ENCODE results near the gene PRM2.

The PRM2 gene

GRCh38 chr16:11270602-11271162 is 5.6 kb downstream of the PRM2 start:
- no peak for TF ChIP-seq ZNF274 (IDR thresholded peaks at IDR 0.05; ENCODE audit: low read depth, low read length)
- no peak overlapping the region for H3K4me3 ChIP-seq (ENCODE audit: low read length)

- no peak within 1 kb of the TSS for H3K4me3 ChIP-seq (ENCODE audit: low read length)
- no peak for TF ChIP-seq ZNF274 (IDR thresholded peaks at IDR 0.05; ENCODE audit: low read depth, low read length)
Measured at GRCh38 chr16:11268921-11269375, 7.3 kb downstream of the PRM2 start, which contains the start of gene TNP2. Gene TNP2 (minus strand): TSS chr16:11269325. CDS start chr16:11269262, 63 bp downstream.

DNA sequence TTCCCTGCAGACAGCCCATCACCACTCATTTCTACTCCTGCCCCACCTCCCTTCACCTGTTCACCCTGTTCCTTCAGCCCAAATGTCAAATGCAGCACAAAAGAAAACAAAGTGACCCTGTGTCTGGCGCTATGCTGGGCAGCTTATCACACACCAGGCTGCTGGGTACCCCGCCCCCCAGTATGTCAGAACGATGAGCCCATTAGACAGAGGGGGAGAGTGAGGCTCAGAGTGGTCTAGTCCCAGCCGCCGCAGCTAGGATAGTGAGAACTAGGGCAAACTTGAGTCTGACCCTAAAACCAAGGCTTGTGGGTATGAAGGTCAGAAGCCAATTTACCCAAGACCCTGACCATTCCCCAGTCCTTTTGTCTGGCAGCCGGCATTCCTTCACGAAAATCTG is 11.2 kb downstream of the PRM2 start:
- H3K4me3 ChIP-seq (ENCODE audit: low read length) = no peak overlapping the region
- TF ChIP-seq ZNF274 (IDR thresholded peaks at IDR 0.05; ENCODE audit: low read depth, low read length) = no peak

DNA sequence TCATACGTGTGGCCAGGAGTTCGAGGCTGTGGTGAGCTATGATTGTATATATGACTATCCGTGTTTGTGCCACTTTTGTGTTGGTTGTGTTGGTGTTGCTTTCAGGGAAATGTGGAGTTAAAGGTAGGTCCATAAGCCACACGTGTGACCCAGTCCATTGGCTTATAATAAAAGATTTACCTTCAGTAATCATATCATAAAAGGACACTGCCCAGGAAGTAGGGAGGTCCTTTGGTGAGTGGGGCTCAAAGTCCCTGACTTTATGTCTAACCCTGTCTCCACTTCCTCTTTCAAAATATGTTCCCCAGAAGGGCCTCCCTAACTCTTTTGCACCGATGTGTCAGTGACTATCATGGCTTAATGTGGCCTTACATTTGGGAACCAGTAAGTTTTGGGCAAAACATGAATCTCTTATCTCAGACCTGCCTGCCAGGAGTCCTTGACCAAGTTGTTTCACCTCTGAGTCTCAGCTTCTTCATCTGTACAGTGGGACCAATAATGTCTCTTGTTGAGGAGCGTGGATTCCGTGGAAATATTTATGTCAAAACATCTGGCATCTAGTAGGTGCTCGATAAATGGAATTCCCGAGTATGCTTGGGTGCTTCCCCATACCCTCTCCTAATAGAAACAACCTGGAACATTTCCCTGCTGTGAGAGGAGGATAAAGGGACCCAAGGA is 12.0 kb downstream of the PRM2 start:
- TF ChIP-seq ZNF274 (IDR thresholded peaks at IDR 0.05; ENCODE audit: low read depth, low read length) = no peak
- H3K4me3 ChIP-seq (ENCODE audit: low read length) = no peak overlapping the region

DNA sequence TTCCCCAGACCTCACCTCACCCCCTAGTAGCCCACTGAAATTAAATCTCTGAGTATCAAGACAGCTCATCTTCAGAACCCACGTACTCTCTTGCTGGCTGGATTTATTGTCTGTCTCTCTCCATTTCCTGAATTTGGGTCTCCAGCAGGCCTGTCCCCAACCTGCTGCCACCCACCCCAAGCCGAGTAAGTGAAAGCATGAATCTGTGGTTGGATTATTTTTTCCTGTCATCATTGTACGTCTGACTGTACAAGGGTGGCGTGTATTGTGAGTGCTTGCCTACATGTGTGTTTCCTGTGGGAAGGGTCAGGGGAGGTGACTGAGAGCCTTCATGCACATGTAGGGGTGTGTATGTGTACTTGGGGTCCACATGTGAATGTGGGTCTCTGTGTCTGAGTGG is 12.5 kb downstream of the PRM2 start:
- no peak overlapping the region for H3K4me3 ChIP-seq (ENCODE audit: low read length)
- no peak for TF ChIP-seq ZNF274 (IDR thresholded peaks at IDR 0.05; ENCODE audit: low read depth, low read length)

- TF ChIP-seq ZNF274 (IDR thresholded peaks at IDR 0.05; ENCODE audit: low read depth, low read length) = no peak
Measured at GRCh38 chr16:11262915-11263314, 13.4 kb downstream of the PRM2 start.

GRCh38 chr16:11260596-11260966 is 15.7 kb downstream of the PRM2 start:
- TF ChIP-seq ZNF274 (IDR thresholded peaks at IDR 0.05; ENCODE audit: low read depth, low read length) = no peak
- H3K4me3 ChIP-seq (ENCODE audit: low read length) = no peak overlapping the region

More at GRCh38 chr16:11262915-11263314, 13.4 kb downstream of the PRM2 start:
- H3K4me3 ChIP-seq (ENCODE audit: low read length) = no peak overlapping the region

- no peak overlapping the region for H3K4me3 ChIP-seq (ENCODE audit: low read length)
- no peak for TF ChIP-seq ZNF274 (IDR thresholded peaks at IDR 0.05; ENCODE audit: low read depth, low read length)
Measured at GRCh38 chr16:11259655-11260595, 16.4 kb downstream of the PRM2 start.

DNA sequence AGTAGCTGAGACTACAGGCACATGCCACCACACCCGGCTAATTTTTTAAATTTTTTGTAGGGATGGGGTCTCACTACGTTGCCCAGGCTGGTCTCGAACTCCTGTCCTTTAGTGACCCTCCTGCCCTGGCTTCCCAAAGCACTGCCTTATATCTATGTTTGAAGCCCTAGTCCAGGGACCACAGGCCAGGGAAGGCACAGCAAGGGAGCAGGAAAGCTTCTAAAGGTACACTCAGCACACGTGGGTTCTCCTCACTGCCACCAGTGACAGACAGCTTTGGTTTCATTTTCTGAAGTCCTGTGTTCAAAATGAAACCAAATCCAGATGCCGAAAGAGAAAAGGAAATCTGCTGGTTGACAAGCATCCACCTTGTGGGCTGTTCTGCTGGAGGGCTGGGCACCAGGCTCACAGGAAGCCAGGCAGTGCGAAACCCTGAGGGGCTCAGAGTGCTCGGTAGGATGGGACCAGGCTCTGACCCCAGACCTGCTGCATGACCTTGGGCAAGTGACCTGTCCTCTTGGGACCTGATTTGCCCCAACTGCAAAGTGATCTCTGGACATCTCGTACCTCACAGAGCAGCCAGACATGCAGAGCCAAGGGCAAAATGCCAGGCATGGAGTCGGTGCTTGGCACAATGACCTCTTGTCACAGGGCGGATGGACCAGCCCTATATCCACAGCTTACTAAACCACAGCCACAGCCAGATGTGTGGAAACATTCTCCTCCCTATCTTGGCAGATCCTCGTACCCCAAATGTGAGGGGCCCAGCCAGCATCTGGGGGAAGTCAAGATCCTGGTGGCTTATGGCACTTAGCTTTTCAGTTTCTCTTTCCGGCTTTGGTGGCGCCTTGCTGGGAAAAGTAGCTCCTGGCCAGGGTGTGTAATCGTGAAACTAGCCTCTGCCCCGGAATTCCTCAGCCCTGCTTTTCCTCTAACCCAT is 17.5 kb downstream of the PRM2 start:
- H3K4me3 ChIP-seq (ENCODE audit: low read length) = no peak overlapping the region; the same call in 1 of the 2 replicates

DNA sequence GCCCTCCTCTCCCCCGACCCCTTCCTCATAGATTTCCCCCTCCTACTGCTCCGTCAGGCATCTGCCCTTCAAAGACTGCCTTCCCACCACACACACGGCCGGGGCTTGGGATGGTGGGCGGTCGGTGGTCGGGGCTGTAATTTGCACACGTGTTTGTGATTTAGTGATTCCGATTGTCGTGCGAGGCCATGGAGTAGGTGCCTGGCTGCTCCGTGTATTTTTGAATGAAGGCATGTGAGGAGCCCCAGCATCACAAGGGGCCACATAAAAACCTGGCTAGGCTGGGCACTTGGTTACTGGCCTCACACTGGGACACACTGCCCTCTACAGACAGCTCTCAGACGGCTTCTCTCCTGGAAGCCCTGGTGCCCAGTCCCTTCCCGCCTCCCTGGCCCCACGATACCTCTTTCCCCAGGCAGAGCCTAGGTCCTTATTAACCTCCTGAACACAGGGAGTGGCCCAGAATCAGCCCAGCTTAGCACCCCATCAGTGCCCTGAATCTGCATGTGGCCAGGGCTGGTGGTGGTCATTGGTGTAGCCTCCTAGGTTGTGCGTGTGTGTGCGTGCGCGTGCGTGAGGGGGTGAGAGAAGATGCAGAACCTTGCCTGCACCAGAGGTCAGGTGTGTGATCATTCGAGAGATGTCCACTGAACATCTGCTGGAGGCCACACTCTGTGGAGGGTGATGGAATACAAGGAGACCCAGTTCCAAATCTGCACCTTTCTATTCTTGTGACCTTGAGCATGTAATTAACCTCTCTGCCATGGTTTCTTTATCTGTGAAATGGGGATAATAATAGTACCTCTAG is 18.9 kb downstream of the PRM2 start:
- H3K4me3 ChIP-seq (ENCODE audit: low read length) = peak overlapping the region; percentile 86; the same call in 1 of the 2 replicates
- TF ChIP-seq ZNF274 (IDR thresholded peaks at IDR 0.05; ENCODE audit: low read depth, low read length) = no peak

More for the DNA sequence above, 17.5 kb downstream of the PRM2 start:
- TF ChIP-seq ZNF274 (IDR thresholded peaks at IDR 0.05; ENCODE audit: low read depth, low read length) = no peak

- TF ChIP-seq ZNF274 (IDR thresholded peaks at IDR 0.05; ENCODE audit: low read depth, low read length) = no peak
- H3K4me3 ChIP-seq (ENCODE audit: low read length) = peak overlapping the region; percentile 86
Measured at GRCh38 chr16:11256661-11257130, 19.6 kb downstream of the PRM2 start.

Measured in GM08714 (cell line).